CD4-positive, alpha-beta memory T cell (primary cell): ENCODE results near the gene VLDLR. TPM values are rescaled to one million over a fixed set of nuclear protein-coding genes. Genes with fewer than 3 reads are reported as not detected.

Experiments used
- CTCF ChIA-PET: fragments of 350-600 bp; sonication (Branson Sonifier 250); formaldehyde crosslinking; loops from one replicate; lab custom pipeline; 2021; ENCODE audit warnings: inconsistent platforms; ENCODE audit not compliant: partially characterized antibody; lab: Charles Lee
- POLR2A ChIA-PET: fragments of 350-600 bp; sonication (Branson Sonifier 250); formaldehyde crosslinking; loops from one replicate; lab custom pipeline; 2021; ENCODE audit not compliant: partially characterized antibody; lab: Charles Lee
- DNase-seq, 5 donors: peaks; one replicate each; pipeline versions ENCODE4 v3.0.0 to v3.0.0-alpha.2; 2020 to 2022; ENCODE audit warnings: mixed read lengths in 1 of 5
- H3K27ac ChIP-seq: one replicate; pipeline ENCODE4 v1.7.0; 2013; ENCODE audit warnings: low read depth, low read length
- H3K27me3 ChIP-seq: 2 replicates; pipeline ENCODE4 v1.7.0; 2013; ENCODE audit warnings: mild to moderate bottlenecking, low read length, moderate library complexity; ENCODE audit not compliant: insufficient read depth
- H3K36me3 ChIP-seq: 2 replicates; pipeline ENCODE4 v1.7.0; 2013; ENCODE audit warnings: mild to moderate bottlenecking, low read length, moderate library complexity; ENCODE audit not compliant: insufficient read depth
- H3K4me1 ChIP-seq: 2 replicates; pipeline ENCODE4 v1.7.0; 2013; ENCODE audit warnings: mild to moderate bottlenecking, low read length, moderate library complexity; ENCODE audit not compliant: insufficient read depth
- H3K4me3 ChIP-seq, 2 donors: one replicate each; pipeline ENCODE4 v1.7.0; 2013; ENCODE audit warnings: low read length in 2 of 2, mild to moderate bottlenecking in 1 of 2
- H3K9me3 ChIP-seq, 2 donors: one replicate each; pipeline ENCODE4 v1.7.0; 2013; ENCODE audit warnings: low read length in 2 of 2, control low read depth in 1 of 2; ENCODE audit not compliant: control insufficient read depth in 1 of 2
- H3K27ac Mint-ChIP-seq, 7 donors: one replicate each; pipeline ENCODE4 v1.8.0; 2020 to 2021; ENCODE audit warnings: mixed read lengths in 7 of 7, mild to moderate bottlenecking in 6 of 7, inconsistent platforms in 3 of 7, moderate library complexity in 3 of 7
- H3K27me3 Mint-ChIP-seq, 2 donors: one replicate each; pipeline ENCODE4 v1.8.0; 2020 to 2021; ENCODE audit warnings: mixed read lengths in 2 of 2
- H3K36me3 Mint-ChIP-seq, 2 donors: one replicate each; pipeline ENCODE4 v1.8.0; 2020 to 2021; ENCODE audit warnings: mixed read lengths in 2 of 2, inconsistent platforms in 1 of 2, mild to moderate bottlenecking in 1 of 2
- H3K4me1 Mint-ChIP-seq, 4 donors: one replicate each; pipeline ENCODE4 v1.8.0; 2020 to 2021; ENCODE audit warnings: mixed read lengths in 4 of 4, mild to moderate bottlenecking in 1 of 4
- H3K4me3 Mint-ChIP-seq, 8 donors: one replicate each; pipeline ENCODE4 v1.8.0; 2020 to 2021; ENCODE audit warnings: mixed read lengths in 8 of 8, mild to moderate bottlenecking in 7 of 8, moderate library complexity in 6 of 8, inconsistent platforms in 3 of 8
- H3K9me3 Mint-ChIP-seq, 8 donors: one replicate each; pipeline ENCODE4 v1.8.0; 2020 to 2021; ENCODE audit warnings: mixed read lengths in 8 of 8, mild to moderate bottlenecking in 5 of 8, inconsistent platforms in 3 of 8, moderate library complexity in 1 of 8
- intact Hi-C: fragments of 100-400 bp; cut with micrococcal nuclease; formaldehyde crosslinking; loops from one replicate; pipeline ENCODE4 v1.15.1; 2023
- polyA plus RNA-seq, 2 donors: library from polyadenylated mRNA; unstranded; fragments of 300-500 nt; fragmentation: Illumina TruSeq; gene quantifications; one replicate each; pipeline ENCODE4 v1.2.3, GENCODE V29; 2021
- total RNA-seq, 2 experiments: library from RNA; stranded (reverse); gene quantifications; one replicate each; pipeline ENCODE4 v1.2.3, GENCODE V29; 2021

Gene VLDLR
- total and polyA plus RNA-seq, 4 experiments from 2014 or later = 0.07 to 0.50 (median 0.26) TPM

DNA sequence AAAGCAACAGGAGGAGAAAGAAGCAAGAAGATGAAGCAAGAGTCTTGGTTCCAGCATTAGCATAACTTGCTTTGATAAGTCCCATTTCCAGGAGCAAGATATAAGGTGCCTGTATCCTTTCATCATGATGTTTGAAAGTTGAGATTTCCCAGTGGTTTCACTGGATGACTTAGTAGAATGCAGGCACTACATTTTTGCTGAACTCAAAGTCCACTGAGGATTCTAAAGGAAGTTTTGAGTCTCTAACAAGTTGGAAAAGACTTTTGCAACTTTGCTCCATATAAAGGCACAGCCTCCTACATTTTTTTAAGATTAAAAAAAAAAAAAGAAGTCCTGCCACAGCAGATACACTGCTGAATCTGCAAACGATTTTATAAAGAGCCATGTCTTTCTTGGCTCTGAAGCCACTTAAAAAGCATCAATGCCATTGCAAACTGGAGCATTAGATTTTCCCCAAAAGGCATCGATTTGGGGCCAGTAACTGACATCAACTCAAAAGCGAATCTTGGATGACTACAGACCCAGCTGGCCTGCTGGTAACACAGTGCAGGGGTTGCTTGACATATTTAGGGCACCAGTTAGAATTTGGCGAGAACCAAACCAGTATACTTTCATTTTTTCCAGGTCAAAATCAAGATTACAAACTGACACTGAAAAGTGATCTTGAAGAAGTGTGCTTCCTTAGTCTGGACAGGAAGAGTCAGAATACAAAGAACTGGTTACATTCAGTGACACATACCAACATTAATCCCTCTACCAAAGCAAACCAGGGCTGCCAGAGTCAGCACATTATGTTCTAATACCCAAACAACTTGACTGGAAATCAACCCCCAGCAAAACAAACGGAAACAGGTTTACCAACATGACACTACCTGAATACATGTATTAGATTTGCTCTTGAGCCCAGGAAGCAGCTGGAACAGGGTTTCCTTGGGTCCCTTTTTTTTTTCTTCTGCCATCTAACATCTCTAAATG lies 56.6 kb downstream of the VLDLR start:
- ChIA-PET CTCF (no interaction called here), POLR2A (no interaction called here)
- Histone ChIP-seq H3K27me3 (no peaks in the 10 kb centered on the region), H3K4me3 (no peak overlapping the region), H3K4me1 (no peaks in the 10 kb centered on the region), H3K36me3 (no peaks in the 10 kb centered on the region), H3K9me3 (no peaks in the 10 kb centered on the region), H3K27ac (no peak overlapping the region)
- no peak overlapping the region for H3K4me3 Mint-ChIP-seq
- no peaks in the 10 kb centered on the region for H3K36me3 Mint-ChIP-seq
- no peaks in the 10 kb centered on the region for H3K4me1 Mint-ChIP-seq
- DNase-seq = no peak
- peaks cover 0 to 2% of the 10 kb centered on the region in 2 donors for H3K27me3 Mint-ChIP-seq
- intact Hi-C loops = no loop called here
- no peak overlapping the region for H3K27ac Mint-ChIP-seq
- H3K9me3 Mint-ChIP-seq = no peaks in the 10 kb centered on the region

DNA sequence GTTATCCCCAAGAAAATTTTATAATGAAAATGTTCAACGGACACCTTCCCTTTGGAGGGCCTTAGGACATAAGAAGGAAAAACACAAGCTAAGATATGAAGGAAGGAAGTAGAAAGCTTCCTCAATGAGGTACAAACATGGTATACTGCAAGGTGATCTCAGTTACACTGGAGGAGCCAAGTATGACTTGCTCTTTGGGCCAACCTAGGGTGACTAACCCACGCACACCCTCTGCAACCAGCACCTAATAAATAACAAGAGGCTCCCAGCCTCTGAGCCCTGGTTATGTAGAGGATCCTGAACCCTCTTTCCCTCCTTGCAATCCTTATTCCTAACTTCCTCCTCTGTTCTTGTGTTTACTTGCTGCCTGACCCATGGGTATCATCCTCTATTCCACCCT lies 57.4 kb downstream of the VLDLR start:
- no peak for DNase-seq
- Mint-ChIP-seq H3K4me3 (no peak overlapping the region), H3K4me1 (no peaks in the 10 kb centered on the region), H3K27ac (no peak overlapping the region), H3K9me3 (no peaks in the 10 kb centered on the region), H3K36me3 (no peaks in the 10 kb centered on the region), H3K27me3 (peaks cover 0 to 2% of the 10 kb centered on the region in 2 donors)
- Histone ChIP-seq H3K4me3 (no peak overlapping the region), H3K36me3 (no peaks in the 10 kb centered on the region), H3K27me3 (no peaks in the 10 kb centered on the region), H3K4me1 (no peaks in the 10 kb centered on the region), H3K9me3 (no peaks in the 10 kb centered on the region), H3K27ac (no peak overlapping the region)
- POLR2A ChIA-PET = no interaction called here
- CTCF ChIA-PET = no interaction called here
- intact Hi-C loops = no loop called here

DNA sequence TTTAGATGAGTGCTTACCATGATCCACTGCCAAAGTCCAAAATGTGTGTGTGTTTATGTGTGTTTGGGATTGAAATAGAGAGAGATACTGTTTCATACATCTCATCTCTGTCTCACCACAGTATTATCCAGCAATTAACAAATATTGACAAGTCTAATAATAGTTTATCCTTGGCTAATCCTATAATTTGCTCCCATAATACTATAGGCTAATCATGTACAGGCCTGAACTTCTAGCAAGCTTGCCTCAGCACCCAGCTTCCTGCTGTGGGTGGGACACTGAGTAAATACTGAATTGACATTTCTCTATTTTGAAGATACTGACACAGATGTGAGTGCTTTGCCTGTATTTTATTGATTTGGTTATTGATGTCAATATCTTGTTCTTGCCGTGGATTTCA lies 60.4 kb downstream of the VLDLR start:
- H3K4me1 ChIP-seq = no peaks in the 10 kb centered on the region
- Mint-ChIP-seq H3K36me3 (no peaks in the 10 kb centered on the region), H3K27ac (no peak overlapping the region), H3K4me1 (no peaks in the 10 kb centered on the region), H3K9me3 (no peaks in the 10 kb centered on the region), H3K4me3 (no peak overlapping the region), H3K27me3 (peaks cover 0 to 2% of the 10 kb centered on the region in 2 donors)
- no peaks in the 10 kb centered on the region for H3K27me3 ChIP-seq
- ChIA-PET CTCF (no interaction called here), POLR2A (no interaction called here)
- H3K4me3 ChIP-seq = no peak overlapping the region
- no peak for DNase-seq
- intact Hi-C loops = no loop called here
- H3K27ac ChIP-seq = no peak overlapping the region
- no peaks in the 10 kb centered on the region for H3K36me3 ChIP-seq
- H3K9me3 ChIP-seq = no peaks in the 10 kb centered on the region

DNA sequence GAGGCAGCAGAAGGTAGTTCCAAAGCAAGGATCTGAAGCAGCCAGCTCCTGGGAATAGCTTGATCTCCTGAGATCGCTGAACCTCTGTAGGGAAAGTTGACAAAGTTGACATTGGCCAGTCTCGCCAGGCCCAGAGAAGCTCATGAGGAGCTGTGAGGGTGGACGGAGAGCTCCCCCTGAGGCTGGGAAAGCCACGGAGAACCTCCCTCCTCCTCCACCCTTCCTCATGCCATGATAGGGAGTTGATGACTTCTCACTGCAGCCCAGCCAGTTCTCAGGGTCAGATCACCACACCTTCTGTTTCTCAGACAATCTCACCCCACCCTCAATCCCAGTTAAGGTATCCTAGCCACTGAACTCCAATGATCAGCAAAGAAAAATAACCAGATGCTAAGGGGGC lies 65.3 kb downstream of the VLDLR start:
- no peak for DNase-seq
- no peak overlapping the region for H3K4me3 Mint-ChIP-seq
- POLR2A ChIA-PET = no interaction called here

DNA sequence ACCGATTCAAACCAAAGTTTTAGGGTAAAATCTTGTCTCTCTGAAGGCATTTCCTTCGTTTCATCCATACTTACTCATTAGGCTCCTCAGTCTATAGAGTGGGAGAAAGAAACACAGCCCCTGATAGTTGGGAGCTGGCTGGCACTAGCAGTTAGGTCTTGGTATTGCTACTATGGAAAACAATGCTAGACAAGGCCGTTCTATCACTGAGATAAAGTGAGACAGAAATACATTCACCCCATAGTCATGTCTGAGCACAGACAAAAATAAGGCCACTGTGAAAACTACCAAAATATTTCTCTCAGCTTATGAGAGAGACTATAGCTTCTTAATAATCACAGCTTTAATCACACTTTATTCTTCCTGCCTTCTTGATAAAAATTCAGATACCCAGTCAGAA lies 67.0 kb downstream of the VLDLR start:
- H3K27ac ChIP-seq = no peak overlapping the region
- DNase-seq = no peak
- no peaks in the 10 kb centered on the region for H3K27me3 ChIP-seq
- no peaks in the 10 kb centered on the region for H3K36me3 ChIP-seq
- H3K4me3 Mint-ChIP-seq = no peak overlapping the region
- no peak overlapping the region for H3K27ac Mint-ChIP-seq
- no peaks in the 10 kb centered on the region for H3K9me3 Mint-ChIP-seq
- ChIA-PET POLR2A (no interaction called here), CTCF (interaction anchor here (0.6 kb wide), 1 partner anchor 28 kb away, joined by 3 read pairs; no protein-coding TSS in a partner anchor)
- H3K9me3 ChIP-seq = no peaks in the 10 kb centered on the region
- no peaks in the 10 kb centered on the region for H3K4me1 ChIP-seq
- H3K27me3 Mint-ChIP-seq = no peaks in the 10 kb centered on the region
- H3K4me1 Mint-ChIP-seq = no peaks in the 10 kb centered on the region
- intact Hi-C loops = no loop called here
- H3K36me3 Mint-ChIP-seq = no peaks in the 10 kb centered on the region
- no peak overlapping the region for H3K4me3 ChIP-seq

More for the DNA sequence above, 65.3 kb downstream of the VLDLR start:
- Mint-ChIP-seq H3K27ac (no peak overlapping the region), H3K9me3 (no peaks in the 10 kb centered on the region), H3K4me1 (no peaks in the 10 kb centered on the region), H3K27me3 (no peaks in the 10 kb centered on the region), H3K36me3 (no peaks in the 10 kb centered on the region)
- Histone ChIP-seq H3K27me3 (no peaks in the 10 kb centered on the region), H3K4me1 (no peaks in the 10 kb centered on the region), H3K4me3 (no peak overlapping the region), H3K36me3 (no peaks in the 10 kb centered on the region), H3K27ac (no peak overlapping the region), H3K9me3 (no peaks in the 10 kb centered on the region)
- CTCF ChIA-PET = no interaction called here
- intact Hi-C loops = no loop called here

DNA sequence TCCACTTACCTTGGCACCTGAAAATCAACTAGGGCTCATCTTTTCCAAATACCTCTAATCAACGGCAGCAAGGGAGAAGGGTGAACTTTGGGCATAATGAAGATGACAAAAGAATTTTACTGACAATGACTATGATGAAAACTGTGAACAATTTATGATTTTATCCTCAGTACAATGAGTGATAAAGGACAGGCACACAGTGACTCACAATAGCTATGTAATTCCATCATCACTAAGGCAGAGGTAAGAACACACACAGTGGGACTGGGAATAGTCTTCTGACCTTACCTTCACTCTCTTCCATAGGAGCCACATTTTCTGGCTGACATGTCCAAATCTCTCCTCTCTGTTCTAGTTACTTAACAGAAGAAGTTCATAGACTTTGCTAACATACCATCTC lies 69.6 kb downstream of the VLDLR start:
- Mint-ChIP-seq H3K27me3 (no peaks in the 10 kb centered on the region), H3K4me3 (no peak overlapping the region), H3K36me3 (no peaks in the 10 kb centered on the region), H3K27ac (no peak overlapping the region), H3K4me1 (no peaks in the 10 kb centered on the region), H3K9me3 (no peaks in the 10 kb centered on the region)
- POLR2A ChIA-PET = interaction anchor here (0.6 kb wide), 1 partner anchor 1290 kb away, joined by 5 read pairs; no protein-coding TSS in a partner anchor
- H3K4me1 ChIP-seq = no peaks in the 10 kb centered on the region
- CTCF ChIA-PET = no interaction called here
- no peak overlapping the region for H3K4me3 ChIP-seq
- H3K9me3 ChIP-seq = no peaks in the 10 kb centered on the region
- intact Hi-C loops = no loop called here
- no peak overlapping the region for H3K27ac ChIP-seq
- DNase-seq = no peak
- no peaks in the 10 kb centered on the region for H3K36me3 ChIP-seq
- no peaks in the 10 kb centered on the region for H3K27me3 ChIP-seq

DNA sequence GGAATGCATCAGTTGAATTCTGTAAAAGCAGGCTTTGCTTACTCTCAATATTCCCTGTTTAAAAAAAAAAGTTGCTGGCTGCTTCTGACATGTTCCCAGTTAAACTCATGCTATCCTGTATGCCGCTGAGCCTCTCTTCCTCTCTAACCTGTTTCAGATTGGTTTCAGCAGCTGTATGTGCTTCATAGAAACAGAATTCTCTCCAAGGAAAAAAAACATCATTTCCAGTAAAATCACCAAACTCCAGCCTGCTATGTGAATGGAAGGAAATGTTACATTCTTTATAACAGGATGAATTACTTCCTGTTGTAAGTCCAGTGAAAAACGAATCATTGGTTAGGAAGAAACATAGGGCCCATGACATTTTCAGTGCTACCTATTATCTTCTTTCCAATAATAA lies 70.0 kb downstream of the VLDLR start:
- H3K4me3 Mint-ChIP-seq = no peak overlapping the region
- no peak overlapping the region for H3K27ac ChIP-seq
- no peaks in the 10 kb centered on the region for H3K36me3 ChIP-seq
- no peak overlapping the region for H3K27ac Mint-ChIP-seq
- H3K9me3 Mint-ChIP-seq = no peaks in the 10 kb centered on the region
- H3K4me1 Mint-ChIP-seq = no peaks in the 10 kb centered on the region
- no peak for DNase-seq
- H3K27me3 ChIP-seq = no peaks in the 10 kb centered on the region
- CTCF ChIA-PET = no interaction called here
- H3K27me3 Mint-ChIP-seq = no peaks in the 10 kb centered on the region
- no peaks in the 10 kb centered on the region for H3K9me3 ChIP-seq
- no peaks in the 10 kb centered on the region for H3K36me3 Mint-ChIP-seq
- intact Hi-C loops = no loop called here
- POLR2A ChIA-PET = interaction anchor here (0.6 kb wide), 1 partner anchor 1290 kb away, joined by 5 read pairs; no protein-coding TSS in a partner anchor
- H3K4me1 ChIP-seq = no peaks in the 10 kb centered on the region
- H3K4me3 ChIP-seq = no peak overlapping the region
